Ureter (tissue), 1 donor: ENCODE data around the gene SUGCT. TPM values are rescaled to one million over a fixed set of nuclear protein-coding genes. Genes with fewer than 3 reads are reported as not detected.
"Not testable (repeated sequence)": the region's sequence is repeated elsewhere in the genome, so short reads cannot be mapped to it uniquely, and the experiment has no call there.

Source experiments
- DNase-seq: peaks from one replicate; pipeline ENCODE4 v3.0.0-alpha.2; 2020; ENCODE audit warnings: low spot score
- total RNA-seq: library from RNA; stranded (reverse); gene quantifications from one replicate; pipeline ENCODE4 v1.2.4, GENCODE V29; 2023
- donor health status: DM: yes; HTN: yes; CAD: no.

SUGCT gene
- total RNA-seq, 1 donor from 2014 or later = 3.1 TPM

GRCh38 chr7:40253444-40253843 lies 118.6 kb downstream of the SUGCT start:
- DNase-seq = not testable (repeated sequence)

DNA sequence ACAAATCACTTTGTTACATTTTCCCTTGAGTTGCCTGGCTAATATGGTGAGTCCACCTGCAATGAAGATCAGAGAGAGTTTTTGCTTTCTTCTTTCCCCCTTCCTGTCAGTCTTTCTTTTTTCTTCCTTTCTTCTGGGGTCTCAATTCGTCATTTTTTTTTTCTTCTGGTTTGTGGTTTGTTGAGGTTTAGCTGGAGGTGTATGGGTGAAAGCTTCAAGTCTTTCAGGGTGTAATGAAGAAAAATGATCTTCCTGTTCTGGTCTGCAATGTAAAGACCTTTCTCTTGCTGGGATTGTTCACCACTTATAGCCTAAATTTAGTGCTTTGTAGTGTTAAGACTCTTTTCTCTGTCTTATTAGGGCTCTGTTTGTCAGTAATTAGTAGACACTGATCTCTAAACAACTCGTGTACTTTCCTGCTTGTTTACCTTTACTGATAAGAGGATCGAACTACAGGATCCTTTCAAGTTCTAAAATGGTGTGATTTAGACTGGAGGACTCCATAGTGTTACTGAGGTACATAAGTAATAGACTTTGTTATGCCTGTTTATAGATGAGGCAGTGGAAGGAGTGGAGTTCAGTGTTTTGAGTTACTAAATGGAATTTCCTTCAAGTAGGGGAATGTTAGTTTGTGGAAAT lies 129.1 kb downstream of the SUGCT start:
- no peak for DNase-seq

- DNase-seq = no peak
Measured at GRCh38 chr7:40267583-40267982, 132.8 kb downstream of the SUGCT start.

GRCh38 chr7:40268810-40269209 lies 134.0 kb downstream of the SUGCT start:
- DNase-seq = not testable (repeated sequence)

DNA sequence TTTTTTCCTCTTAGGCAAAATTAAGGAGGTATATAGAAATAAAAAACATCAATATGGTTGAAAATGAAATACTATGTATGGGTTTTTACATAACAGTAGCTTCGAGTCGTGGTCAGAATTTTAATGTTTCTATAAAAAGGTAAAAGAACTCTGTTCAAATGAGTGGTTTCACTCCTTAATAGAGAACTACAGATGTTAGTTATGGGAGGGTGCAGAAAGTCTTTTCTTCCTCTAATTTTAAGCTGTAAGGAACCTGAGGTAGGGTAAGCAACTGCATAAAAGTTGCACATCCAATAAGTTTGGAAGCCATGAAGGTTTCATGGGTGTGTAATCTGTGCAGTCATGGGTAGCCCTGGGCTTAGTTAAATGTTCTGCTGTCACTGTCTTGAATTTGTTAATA lies 141.3 kb downstream of the SUGCT start:
- no peak for DNase-seq

GRCh38 chr7:40279991-40280390 lies 145.2 kb downstream of the SUGCT start:
- no peak for DNase-seq

DNA sequence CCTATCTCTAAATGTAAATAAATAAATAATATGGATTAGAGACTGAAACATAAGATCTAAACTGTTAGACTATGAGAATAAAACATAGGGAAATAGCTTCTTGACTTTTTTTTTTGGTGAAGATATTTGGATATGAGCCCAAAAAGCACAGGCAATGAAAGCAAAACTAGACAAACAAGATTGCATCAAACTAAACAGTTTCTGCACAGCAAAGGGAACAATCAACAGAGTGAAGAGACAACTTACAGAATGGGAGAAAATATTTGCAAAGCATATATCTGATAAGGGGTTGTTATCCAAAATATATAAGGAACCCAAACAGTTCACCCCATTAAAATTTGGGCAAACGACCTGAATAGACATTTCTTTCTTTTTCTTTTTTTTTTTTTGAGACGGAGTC lies 148.1 kb downstream of the SUGCT start:
- DNase-seq = no peak

GRCh38 chr7:40283391-40283790 lies 148.6 kb downstream of the SUGCT start:
- no peak for DNase-seq

DNA sequence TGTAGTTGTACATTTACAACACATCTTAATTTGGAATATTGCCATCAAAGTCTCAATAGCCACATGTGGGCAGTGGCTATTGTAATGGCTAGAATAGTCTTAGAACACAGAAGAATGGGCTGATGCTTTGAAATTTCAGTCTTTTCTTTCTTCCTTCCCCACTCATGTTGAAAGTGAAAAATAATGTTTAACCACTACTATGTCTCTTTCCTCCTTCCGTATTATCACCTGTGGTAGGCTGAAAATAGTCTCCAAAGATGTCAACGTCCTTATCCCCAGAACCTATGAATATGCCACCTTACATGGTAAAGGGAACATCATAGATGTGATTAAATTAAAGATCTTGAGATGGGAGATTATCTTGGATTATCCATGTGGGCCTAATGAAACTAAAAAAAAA lies 154.0 kb downstream of the SUGCT start:
- no peak for DNase-seq

- DNase-seq = no peak
Measured at GRCh38 chr7:40297741-40298311, 163.0 kb downstream of the SUGCT start.

GRCh38 chr7:40298421-40298820 lies 163.6 kb downstream of the SUGCT start:
- no peak for DNase-seq

GRCh38 chr7:40299097-40299496 lies 164.3 kb downstream of the SUGCT start:
- DNase-seq = no peak

DNA sequence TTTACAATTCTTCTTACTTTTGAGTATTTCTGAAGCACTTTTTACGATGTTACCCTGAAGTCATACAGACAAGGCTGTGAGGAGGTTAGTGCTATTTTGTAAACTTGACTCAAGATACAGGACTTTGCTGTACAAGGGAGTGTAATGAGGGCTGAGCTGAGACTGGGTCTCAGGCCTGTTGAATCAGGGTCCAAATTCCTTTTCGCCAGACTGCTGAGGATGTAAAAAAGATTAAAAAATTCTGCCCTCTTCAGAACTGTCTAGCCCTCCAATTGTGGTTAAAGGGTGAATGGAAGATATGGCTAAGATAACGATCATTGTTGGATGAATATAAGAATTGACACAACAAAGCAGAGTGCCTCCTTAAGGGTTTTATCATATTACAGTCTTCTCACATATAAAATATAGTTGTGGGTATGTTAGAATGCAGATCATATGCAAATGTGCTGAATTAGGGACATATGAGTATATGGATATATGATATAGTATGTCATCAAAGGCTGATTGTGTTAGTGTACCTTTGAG lies 165.4 kb downstream of the SUGCT start:
- no peak for DNase-seq

- DNase-seq = no peak
Measured at GRCh38 chr7:40301486-40302068, 166.8 kb downstream of the SUGCT start.

GRCh38 chr7:40303996-40304395 lies 169.2 kb downstream of the SUGCT start:
- no peak for DNase-seq

DNA sequence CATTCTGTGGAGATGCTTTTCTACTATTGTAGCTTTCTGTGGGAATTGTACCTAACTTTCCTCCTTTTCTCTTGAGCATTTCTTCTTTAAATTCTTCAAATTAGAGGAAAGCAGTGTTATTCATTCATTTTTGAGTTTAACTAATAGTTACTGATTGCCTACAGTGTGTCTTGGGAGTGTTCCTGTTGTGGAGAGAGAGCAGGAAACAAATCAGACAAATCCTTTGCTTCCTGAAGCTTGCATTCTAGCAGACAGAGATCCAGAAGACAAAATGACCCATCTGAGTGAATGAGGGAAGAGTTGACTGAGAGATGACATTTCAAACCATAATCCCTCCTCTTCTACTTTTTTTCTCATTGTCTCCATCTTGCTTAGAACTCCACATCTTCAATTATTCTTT lies 170.4 kb downstream of the SUGCT start:
- no peak for DNase-seq

GRCh38 chr7:40306025-40306424 lies 171.2 kb downstream of the SUGCT start:
- no peak for DNase-seq

DNA sequence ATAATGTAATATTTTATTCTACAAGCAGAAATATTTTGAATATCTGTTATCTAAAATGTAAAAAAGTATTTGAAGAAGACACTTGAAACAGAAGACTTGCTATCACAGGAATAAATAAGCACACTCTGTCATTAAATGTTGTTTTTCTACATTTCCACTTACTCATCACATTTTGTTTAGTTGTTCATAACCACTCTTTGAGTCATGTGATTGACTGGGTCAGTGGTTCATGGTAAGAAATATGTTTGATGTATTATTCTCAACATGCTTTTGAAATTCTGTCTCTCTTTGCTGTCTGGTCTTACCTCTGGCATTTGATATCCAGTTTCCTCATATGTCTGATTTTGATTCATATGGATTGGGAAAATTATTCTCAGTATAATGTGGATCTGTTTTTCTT lies 171.8 kb downstream of the SUGCT start:
- no peak for DNase-seq

- no peak for DNase-seq
Measured at GRCh38 chr7:40310258-40310657, 175.5 kb downstream of the SUGCT start.

- DNase-seq = no peak
Measured at GRCh38 chr7:40311307-40311706, 176.5 kb downstream of the SUGCT start.

GRCh38 chr7:40315277-40315676 lies 180.5 kb downstream of the SUGCT start:
- DNase-seq = no peak

GRCh38 chr7:40316176-40316575 lies 181.4 kb downstream of the SUGCT start:
- DNase-seq = no peak

GRCh38 chr7:40324914-40325313 lies 190.1 kb downstream of the SUGCT start:
- DNase-seq = no peak
